Ishikawa (cell line): Measurements from ENCODE around the gene GNAT2.

Experiments
- CEBPB ChIP-seq: IDR thresholded peaks from 2 replicates; pipeline ENCODE4 v1.6.1; 2012
- CREB1 ChIP-seq: IDR thresholded peaks from 2 replicates; pipeline ENCODE4 v1.6.1; 2012; ENCODE audit warnings: low read depth
- EGR1 ChIP-seq: IDR thresholded peaks from 2 replicates; pipeline ENCODE4 v1.6.1; 2012
- EP300 ChIP-seq: IDR thresholded peaks from 2 replicates; pipeline ENCODE4 v1.6.1; 2012; ENCODE audit warnings: borderline replicate concordance
- FOXM1 ChIP-seq: IDR thresholded peaks from 2 replicates; pipeline ENCODE4 v1.6.1; 2012; ENCODE audit warnings: low read depth, borderline replicate concordance
- MAX ChIP-seq: IDR thresholded peaks from 2 replicates; pipeline ENCODE4 v1.6.1; 2012
- NFIC ChIP-seq: IDR thresholded peaks from 2 replicates; pipeline ENCODE4 v1.6.1; 2012
- RAD21 ChIP-seq: IDR thresholded peaks from 2 replicates; pipeline ENCODE4 v1.6.1; 2012; ENCODE audit warnings: low read depth
- REST ChIP-seq: IDR thresholded peaks from 2 replicates; pipeline ENCODE4 v1.6.1; 2012; ENCODE audit warnings: low read depth, mild to moderate bottlenecking
- TAF1 ChIP-seq: IDR thresholded peaks from 2 replicates; pipeline ENCODE4 v1.6.1; 2012; ENCODE audit warnings: low read depth, mild to moderate bottlenecking
- TEAD4 ChIP-seq: IDR thresholded peaks from 2 replicates; pipeline ENCODE4 v1.6.1; 2012
- USF1 ChIP-seq: IDR thresholded peaks from 2 replicates; pipeline ENCODE4 v1.6.1; 2012
- YY1 ChIP-seq: IDR thresholded peaks from 2 replicates; pipeline ENCODE4 v1.6.1; 2012; ENCODE audit warnings: low read depth
- ZBTB7A ChIP-seq: IDR thresholded peaks from 2 replicates; pipeline ENCODE4 v1.6.1; 2012; ENCODE audit warnings: low read depth

GRCh38 chr1:109610609-109611307 lies 8.7 kb downstream of the GNAT2 start:
- no peak for TF ChIP-seq EP300
- no peak for TF ChIP-seq MAX
- TF ChIP-seq TAF1: no peak
- no peak for TF ChIP-seq NFIC
- TF ChIP-seq REST: no peak
- no peak for TF ChIP-seq RAD21
- no peak for TF ChIP-seq YY1
- no peak for TF ChIP-seq CREB1
- TF ChIP-seq EGR1: no peak
- TF ChIP-seq TEAD4: peak; percentile 68
- no peak for TF ChIP-seq CEBPB
- TF ChIP-seq USF1: no peak
- TF ChIP-seq FOXM1: no peak
- TF ChIP-seq ZBTB7A: no peak
